H1 (cell line): ENCODE data around the gene KCNJ2. TPM values are rescaled to one million over a fixed set of nuclear protein-coding genes. Genes with fewer than 3 reads are reported as not detected.

ENCODE experiments used
- SRF ChIP-seq: IDR thresholded peaks from 2 replicates; pipeline ENCODE4 v1.6.1; 2011; ENCODE audit warnings: mild to moderate bottlenecking, low read depth, low read length, moderate library complexity
- polyA plus RNA-seq, 7 experiments: library from polyadenylated mRNA; depleted of rRNA in 3 of 7; stranded (reverse) in 5 of 7; unstranded in 2 of 7; fragments of >200 nt in 5 of 7; fragments of 200-250 nt in 2 of 7; gene quantifications; 1 replicate in 5 of 7; 2 replicates in 1 of 7; 4 replicates in 1 of 7; pipeline versions ENCODE4 v1.2.1 to v1.2.3, GENCODE V29; 2011 to 2013; ENCODE audit warnings: missing spikeins in 2 of 7, mixed read lengths in 2 of 7
- total RNA-seq: library from RNA; stranded (reverse); fragmentation: NEBNext Ultra II Directional; extraction: Animal tissue kit (Norgen Biotek cat#: 25700); gene quantifications from 2 replicates; pipeline ENCODE4 v1.2.1, GENCODE V29; 2021

The KCNJ2 gene
- total and polyA plus RNA-seq, 2 of the 8 experiments (the other 6 are each of a cell fraction or from before 2014, with no cell fraction given): 0.23 to 0.76 TPM

DNA sequence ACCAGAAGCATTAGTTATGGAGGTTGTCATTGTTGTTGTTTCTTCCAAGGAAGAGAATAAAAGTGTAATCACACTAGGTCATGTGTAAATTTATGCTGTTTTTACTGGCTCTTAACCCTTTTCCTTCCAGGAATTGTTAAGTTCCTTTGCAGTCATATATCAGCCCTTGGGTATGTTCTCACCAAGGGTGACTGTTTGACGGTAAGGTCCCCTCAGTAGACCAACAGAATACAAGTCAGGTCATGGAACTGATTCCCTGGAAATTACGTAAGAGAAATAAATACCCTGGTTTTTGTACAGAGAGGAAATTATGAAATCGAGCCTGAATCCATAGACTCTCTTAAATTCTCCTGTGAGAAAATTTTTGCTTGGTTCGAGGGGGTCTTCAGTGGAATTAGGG lies 11.2 kb upstream of the KCNJ2 start (continued):
- no peak for TF ChIP-seq SRF
- TF ChIP-seq, all 59 proteins: peak for 0
